Testis (tissue), 3 donors: Measurements from ENCODE around the gene SMIM24. TPM values are rescaled to one million over a fixed set of nuclear protein-coding genes. Genes with fewer than 3 reads are reported as not detected.
"Not testable (repeated sequence)": the region's sequence is repeated elsewhere in the genome, so short reads cannot be mapped to it uniquely, and the experiment has no call there.

Experiments
- DNase-seq: peaks from one replicate; pipeline ENCODE4 v3.0.0-alpha.2; 2019
- H3K27ac ChIP-seq, 2 donors: fragments of 200-600 bp; sonication (generic); one replicate each; pipeline ENCODE4 v1.5.1; 2019
- H3K27me3 ChIP-seq: fragments of 200-600 bp; sonication (generic); one replicate; pipeline ENCODE4 v1.5.1; 2019
- H3K36me3 ChIP-seq: fragments of 200-600 bp; sonication (generic); one replicate; pipeline ENCODE4 v1.5.1; 2017; ENCODE audit warnings: low read depth; ENCODE audit errors: missing control alignments
- H3K4me1 ChIP-seq: fragments of 200-600 bp; sonication (generic); one replicate; pipeline ENCODE4 v1.5.1; 2019
- H3K4me3 ChIP-seq, 2 donors: fragments of 200-600 bp; sonication (generic); one replicate each; pipeline ENCODE4 v1.5.1; 2017 to 2019
- H3K9me3 ChIP-seq: fragments of 200-600 bp; sonication (generic); one replicate; pipeline ENCODE4 v1.5.1; 2017
- CTCF ChIP-seq, 3 experiments: fragments of 450-650 bp in 2 of 3; fragments of 200-600 bp in 1 of 3; sonication (generic) in 1 of 3; IDR thresholded peaks; one replicate each; pipeline ENCODE4 v1.5.1; 2016 to 2019; ENCODE audit warnings: antibody characterized with exemption in 3 of 3, mild to moderate bottlenecking in 2 of 3, moderate library complexity in 1 of 3
- POLR2A ChIP-seq: fragments of 450-650 bp; IDR thresholded peaks from one replicate; pipeline ENCODE4 v1.6.1; 2017; ENCODE audit warnings: antibody characterized with exemption, mild to moderate bottlenecking, moderate library complexity
- WGBS, 2 donors: methylation state at CpG; one replicate each; pipeline ENCODE4 v1.1.5; 2018; 5-methylcytosine and 5-hydroxymethylcytosine counted together
- intact Hi-C: fragments of 100-400 bp; cut with DNase I; formaldehyde crosslinking; loops from one replicate; pipeline ENCODE4 v1.15.1; 2023; ENCODE audit warnings: low total_unique reads
- polyA plus RNA-seq: library from polyadenylated mRNA; stranded (reverse); fragments of 350-450 nt; fragmentation: Illumina TruSeq; extraction: RNeasy Lipid Tissue Mini Kit (QIAGEN cat#74804); gene quantifications from one replicate; pipeline ENCODE4 v1.2.3, GENCODE V29; 2014; ENCODE audit warnings: low read depth, low replicate concordance; ENCODE audit not compliant: insufficient read depth
- total RNA-seq, 2 donors: library from RNA; depleted of rRNA; stranded (reverse); fragments of >200 nt; gene quantifications; one replicate each; pipeline ENCODE4 v1.2.3, GENCODE V29; 2016

The SMIM24 gene
- total and polyA plus RNA-seq, 3 donors from 2014 or later: 1.3 to 10.1 (median 3.1) TPM

GRCh38 chr19:3448616-3449334, 31.6 kb downstream of the SMIM24 start:
- 89 to 93% methylated on average over 9 to 28 of the region's 28 CpGs for WGBS, 2 donors
- intact Hi-C loops: no loop called here
- no peak overlapping the region for H3K4me3 ChIP-seq
- H3K4me1 ChIP-seq: peaks cover 15% of the 10 kb centered on the region
- no peaks in the 10 kb centered on the region for H3K27me3 ChIP-seq
- H3K9me3 ChIP-seq: no peaks in the 10 kb centered on the region
- TF ChIP-seq POLR2A: no peak
- TF ChIP-seq CTCF (IDR thresholded peaks at IDR 0.05): no peak
- no peak for DNase-seq
- H3K36me3 ChIP-seq: no peaks in the 10 kb centered on the region
- no peak overlapping the region for H3K27ac ChIP-seq

- H3K9me3 ChIP-seq, H3K36me3 ChIP-seq, DNase-seq, H3K27me3 ChIP-seq, intact Hi-C loops, H3K4me3 ChIP-seq, H3K27ac ChIP-seq: not testable (repeated sequence)
- 92 to 98% methylated on average over 4 of the region's 4 CpGs for WGBS, 2 donors
- H3K4me1 ChIP-seq: peaks cover 15% of the 10 kb centered on the region
Measured at GRCh38 chr19:3446657-3447056, 33.7 kb downstream of the SMIM24 start.

GRCh38 chr19:3444695-3445234, 35.6 kb downstream of the SMIM24 start:
- intact Hi-C loops: no loop called here
- Histone ChIP-seq H3K4me3 (no peak overlapping the region), H3K36me3 (no peaks in the 10 kb centered on the region), H3K9me3 (no peaks in the 10 kb centered on the region), H3K4me1 (peaks cover 8% of the 10 kb centered on the region), H3K27me3 (no peaks in the 10 kb centered on the region), H3K27ac (no peak overlapping the region)
- DNase-seq: no peak
- TF ChIP-seq POLR2A: no peak
- no peak for TF ChIP-seq CTCF (IDR thresholded peaks at IDR 0.05)
- WGBS, 2 donors: 49 to 57% methylated on average over 19 to 24 of the region's 24 CpGs

GRCh38 chr19:3443840-3444694, 36.3 kb downstream of the SMIM24 start:
- Histone ChIP-seq H3K27ac (peak overlapping the region in 1 of 2 donors; percentile 45), H3K36me3 (no peaks in the 10 kb centered on the region), H3K4me1 (peaks cover 8% of the 10 kb centered on the region), H3K27me3 (no peaks in the 10 kb centered on the region), H3K4me3 (no peak overlapping the region), H3K9me3 (no peaks in the 10 kb centered on the region)
- 43 to 67% methylated on average over 21 to 33 of the region's 33 CpGs for WGBS, 2 donors
- DNase-seq: peak; percentile 57
- intact Hi-C loops: no loop called here
- TF ChIP-seq CTCF (IDR thresholded peaks at IDR 0.05) (no peak), POLR2A (no peak)

- no peaks in the 10 kb centered on the region for H3K36me3 ChIP-seq
- no peaks in the 10 kb centered on the region for H3K27me3 ChIP-seq
- intact Hi-C loops: no loop called here
- no peak overlapping the region for H3K27ac ChIP-seq
- no peak for DNase-seq
- no peak for TF ChIP-seq CTCF (IDR thresholded peaks at IDR 0.05)
- TF ChIP-seq POLR2A: no peak
- peaks cover 8% of the 10 kb centered on the region for H3K4me1 ChIP-seq
- 88 to 97% methylated on average over 12 to 15 of the region's 15 CpGs for WGBS, 2 donors
- no peaks in the 10 kb centered on the region for H3K9me3 ChIP-seq
- H3K4me3 ChIP-seq: no peak overlapping the region
Measured at GRCh38 chr19:3442487-3443071, 37.7 kb downstream of the SMIM24 start.
